Aorta (tissue), 5 donors: ENCODE measurements around the gene KLHL29. TPM values are rescaled to one million over a fixed set of nuclear protein-coding genes. Genes with fewer than 3 reads are reported as not detected.

Experiments
- ATAC-seq: fragments of 200-7000 bp; cut with Tn5 transposase; one replicate; pipeline ENCODE4 v1.9.1; 2022; ENCODE audit warnings: moderate library complexity; ENCODE audit not compliant: low FRiP score
- DNase-seq, 2 donors: peaks; one replicate each; pipeline ENCODE4 v3.0.0-alpha.2; 2020
- H3K27ac ChIP-seq, 2 donors: one replicate each; pipeline ENCODE4 v1.5.1; 2013; ENCODE audit warnings: low read length in 2 of 2, mild to moderate bottlenecking in 2 of 2, moderate library complexity in 2 of 2, control low read depth in 1 of 2, inconsistent platforms in 1 of 2, low read depth in 1 of 2
- H3K27me3 ChIP-seq, 2 donors: one replicate each; pipeline ENCODE4 v1.6.1; 2013; ENCODE audit warnings: control low read depth in 1 of 2, low read length in 1 of 2, mild to moderate bottlenecking in 1 of 2, moderate library complexity in 1 of 2; ENCODE audit not compliant: insufficient read depth in 2 of 2, control insufficient read depth in 1 of 2
- H3K36me3 ChIP-seq, 2 donors: one replicate each; pipeline ENCODE4 v1.6.1; 2013; ENCODE audit warnings: control low read depth in 1 of 2, low read length in 1 of 2, mild to moderate bottlenecking in 1 of 2; ENCODE audit not compliant: insufficient read depth in 2 of 2, control insufficient read depth in 1 of 2
- H3K4me1 ChIP-seq, 2 donors: one replicate each; pipeline ENCODE4 v1.6.1; 2013; ENCODE audit warnings: low read length in 2 of 2, control low read depth in 1 of 2, mild to moderate bottlenecking in 1 of 2, moderate library complexity in 1 of 2; ENCODE audit not compliant: insufficient read depth in 2 of 2, control insufficient read depth in 1 of 2
- H3K4me3 ChIP-seq, 2 donors: one replicate each; pipeline ENCODE4 v1.5.1; 2013; ENCODE audit warnings: low read length in 2 of 2, control low read depth in 1 of 2, mild to moderate bottlenecking in 1 of 2
- H3K9me3 ChIP-seq: one replicate; pipeline ENCODE4 v1.6.1; 2013; ENCODE audit warnings: mild to moderate bottlenecking, low read length; ENCODE audit not compliant: control insufficient read depth
- WGBS, 2 donors: extraction: QIAGEN DNeasy Blood & Tissue Kit; methylation state at CpG; one replicate each; pipeline ENCODE4 v1.1.7; 2013; 5-methylcytosine and 5-hydroxymethylcytosine counted together
- intact Hi-C, 2 donors: fragments of 100-400 bp; cut with DNase I; formaldehyde crosslinking; loops; one replicate each; pipeline versions ENCODE4 v1.14.2 to v1.15.0; 2022
- polyA plus RNA-seq, 2 donors: library from polyadenylated mRNA; stranded (reverse); fragments of 200-250 nt; gene quantifications; one replicate each; pipeline ENCODE4 v1.2.3, GENCODE V29; 2013
- total RNA-seq, 2 donors: library from RNA; stranded (reverse); fragmentation: NEBNext Ultra II Directional; extraction: Animal tissue kit (Norgen Biotek cat#: 25700); gene quantifications; one replicate each; pipeline ENCODE4 v1.2.1, GENCODE V29; 2021
- donor health status: healthy with polysubstance abuse.
- donor health status: Bipolar disorder and iron deficiency.
- donor health status: DM: no; HTN: no; CAD: no.
- donor health status: DM: no; HTN: no; CAD: no.
- donor health status: DM: yes; HTN: yes; CAD: no.

KLHL29 gene
- total and polyA plus RNA-seq, 4 donors = 0.75 to 13.4 (median 8.1) TPM

GRCh38 chr2:23562143-23562542 is 177.2 kb downstream of the KLHL29 start:
- no peak for ATAC-seq
- no peak for DNase-seq
- WGBS, 2 donors = 95 to 98% methylated on average over 30 of the region's 30 CpGs
- Histone ChIP-seq H3K27ac (no peak overlapping the region), H3K4me3 (no peak overlapping the region), H3K36me3 (no peaks in the 10 kb centered on the region), H3K9me3 (no peaks in the 10 kb centered on the region), H3K4me1 (no peaks in the 10 kb centered on the region), H3K27me3 (no peaks in the 10 kb centered on the region)
- intact Hi-C loops = loop anchor here in 1 of 2 donors (5.0 kb wide), 1 partner anchor 35 kb away; no protein-coding TSS in a partner anchor

GRCh38 chr2:23563151-23563550 is 178.2 kb downstream of the KLHL29 start:
- Histone ChIP-seq H3K9me3 (no peaks in the 10 kb centered on the region), H3K27me3 (no peaks in the 10 kb centered on the region), H3K4me1 (no peaks in the 10 kb centered on the region), H3K27ac (peak overlapping the region in 1 of 2 donors; percentile 15), H3K36me3 (no peaks in the 10 kb centered on the region), H3K4me3 (no peak overlapping the region)
- no peak for ATAC-seq
- intact Hi-C loops = loop anchor here in 1 of 2 donors (5.0 kb wide), 1 partner anchor 36 kb away; no protein-coding TSS in a partner anchor
- 62 to 80% methylated on average over 10 of the region's 10 CpGs for WGBS, 2 donors
- DNase-seq = no peak

GRCh38 chr2:23563673-23564614 is 179.0 kb downstream of the KLHL29 start:
- DNase-seq (peak; percentile 83 to 88), ATAC-seq (peak; percentile 58)
- no peaks in the 10 kb centered on the region for H3K36me3 ChIP-seq
- intact Hi-C loops = loop anchor here in 1 of 2 donors (5.0 kb wide), 1 partner anchor 37 kb away; no protein-coding TSS in a partner anchor
- H3K27me3 ChIP-seq = no peaks in the 10 kb centered on the region
- no peaks in the 10 kb centered on the region for H3K9me3 ChIP-seq
- 29 to 58% methylated on average over 22 of the region's 22 CpGs for WGBS, 2 donors
- H3K4me3 ChIP-seq = no peak overlapping the region
- peak overlapping the region in 1 of 2 donors; percentile 15 for H3K27ac ChIP-seq
- peaks cover 0 to 3% of the 10 kb centered on the region in 2 donors for H3K4me1 ChIP-seq

GRCh38 chr2:23564615-23564960 is 179.6 kb downstream of the KLHL29 start:
- ATAC-seq (peak; percentile 55), DNase-seq (no peak)
- 47 to 49% methylated on average over 8 of the region's 8 CpGs for WGBS, 2 donors
- Histone ChIP-seq H3K4me3 (no peak overlapping the region), H3K27me3 (no peaks in the 10 kb centered on the region), H3K27ac (peak overlapping the region in 1 of 2 donors; percentile 31), H3K4me1 (peaks cover 0 to 3% of the 10 kb centered on the region in 2 donors), H3K9me3 (no peaks in the 10 kb centered on the region), H3K36me3 (no peaks in the 10 kb centered on the region)
- intact Hi-C loops = loop anchor here in 1 of 2 donors (5.0 kb wide), 1 partner anchor 37 kb away; no protein-coding TSS in a partner anchor

- intact Hi-C loops = loop anchor here in 1 of 2 donors (5.0 kb wide), 1 partner anchor 43 kb away; no protein-coding TSS in a partner anchor
- Histone ChIP-seq H3K27ac (no peak overlapping the region), H3K36me3 (no peaks in the 10 kb centered on the region), H3K4me1 (peaks cover 0 to 3% of the 10 kb centered on the region in 2 donors), H3K27me3 (no peaks in the 10 kb centered on the region), H3K4me3 (no peak overlapping the region), H3K9me3 (no peaks in the 10 kb centered on the region)
- 87 to 90% methylated on average over 9 of the region's 9 CpGs for WGBS, 2 donors
- DNase-seq (no peak), ATAC-seq (no peak)
These were observed 180.4 kb downstream of the KLHL29 start for GRCh38 chr2:23565374-23565773.

- Histone ChIP-seq H3K4me1 (peaks cover 0 to 3% of the 10 kb centered on the region in 2 donors), H3K36me3 (no peaks in the 10 kb centered on the region), H3K27ac (peak overlapping the region in 1 of 2 donors; percentile 28), H3K27me3 (no peaks in the 10 kb centered on the region), H3K9me3 (no peaks in the 10 kb centered on the region), H3K4me3 (no peak overlapping the region)
- DNase-seq = no peak
- ATAC-seq = no peak
- 35 to 60% methylated on average over 6 of the region's 6 CpGs for WGBS, 2 donors
- intact Hi-C loops = loop anchor here in 1 of 2 donors (5.0 kb wide), 1 partner anchor 44 kb away; no protein-coding TSS in a partner anchor
These were observed 180.8 kb downstream of the KLHL29 start for GRCh38 chr2:23565814-23566213.

GRCh38 chr2:23566241-23567142 is 181.5 kb downstream of the KLHL29 start:
- ATAC-seq (no peak), DNase-seq (no peak)
- H3K4me3 ChIP-seq = no peak overlapping the region
- no peaks in the 10 kb centered on the region for H3K9me3 ChIP-seq
- no peaks in the 10 kb centered on the region for H3K27me3 ChIP-seq
- no peaks in the 10 kb centered on the region for H3K36me3 ChIP-seq
- WGBS, 2 donors = 88% methylated on average over 6 of the region's 6 CpGs
- intact Hi-C loops = loop anchor here in 1 of 2 donors (5.0 kb wide), 1 partner anchor 44 kb away; no protein-coding TSS in a partner anchor
- peak overlapping the region in 1 of 2 donors; percentile 28 for H3K27ac ChIP-seq
- peaks cover 0 to 3% of the 10 kb centered on the region in 2 donors for H3K4me1 ChIP-seq

- DNase-seq (no peak), ATAC-seq (no peak)
- peaks cover 0 to 3% of the 10 kb centered on the region in 2 donors for H3K4me1 ChIP-seq
- no peak overlapping the region for H3K4me3 ChIP-seq
- H3K27me3 ChIP-seq = no peaks in the 10 kb centered on the region
- H3K36me3 ChIP-seq = no peaks in the 10 kb centered on the region
- intact Hi-C loops = loop anchor here in 1 of 2 donors (5.0 kb wide), 1 partner anchor 45 kb away; no protein-coding TSS in a partner anchor
- H3K27ac ChIP-seq = no peak overlapping the region
- no peaks in the 10 kb centered on the region for H3K9me3 ChIP-seq
- WGBS, 2 donors = 93 to 96% methylated on average over 15 of the region's 15 CpGs
These were observed 182.3 kb downstream of the KLHL29 start for GRCh38 chr2:23567161-23567756.
